Measurements from ENCODE around the gene ELP4. TPM values are rescaled to one million over a fixed set of nuclear protein-coding genes. Genes with fewer than 3 reads are reported as not detected.

Gene ELP4
- total and polyA plus RNA-seq, 2 donors (not counting 1 experiment from before 2014, with no cell fraction given) = 7.1 to 31.3 TPM

GRCh38 chr11:31706357-31706756 is 196.8 kb downstream of the ELP4 start:
- no peaks in the 10 kb centered on the region for H3K27me3 Mint-ChIP-seq
- Histone ChIP-seq H2AFZ (ENCODE audit: insufficient read depth, low read depth, low read length, poor library complexity, severe bottlenecking) (no peak overlapping the region), H3K27me3 (replicated peaks in 1 of 4; ENCODE audit: control extremely low read depth in 1 of 4, control insufficient read depth in 3 of 4, insufficient read depth in 4 of 4, low read length in 3 of 4) (no peaks in the 10 kb centered on the region), H3K4me3 (ENCODE audit: control extremely low read depth in 1 of 5, extremely low read depth in 1 of 5, insufficient read depth in 1 of 5, low read depth in 2 of 5, low read length in 4 of 5) (no peak overlapping the region), H3K36me3 (replicated peaks in 1 of 2; ENCODE audit: control extremely low read depth in 1 of 2, control insufficient read depth in 1 of 2, extremely low read depth in 1 of 2, insufficient read depth in 2 of 2, low read length in 1 of 2) (no peaks in the 10 kb centered on the region), H3K4me2 (replicated peaks; ENCODE audit: low read depth, low read length, poor library complexity, severe bottlenecking) (no peak overlapping the region), H3K79me2 (ENCODE audit: control insufficient read depth, insufficient read depth, low read length) (no peaks in the 10 kb centered on the region), H3K27ac (ENCODE audit: low read length in 2 of 2) (no peak overlapping the region), H3K9me3 (ENCODE audit: control extremely low read depth in 1 of 3, control insufficient read depth in 2 of 3, insufficient read depth in 1 of 3, low read length in 2 of 3) (no peaks in the 10 kb centered on the region), H3K9ac (ENCODE audit: low read length) (no peak overlapping the region), H3K4me1 (ENCODE audit: control insufficient read depth in 2 of 2, insufficient read depth in 2 of 2, low read length in 2 of 2) (no peaks in the 10 kb centered on the region), H4K20me1 (ENCODE audit: control insufficient read depth, insufficient read depth, low read length, poor library complexity, severe bottlenecking) (no peaks in the 10 kb centered on the region)
- H3K4me1 Mint-ChIP-seq = no peaks in the 10 kb centered on the region
- ATAC-seq (ENCODE audit: low read depth) (no peak), DNase-seq (no peak)
- no peak overlapping the region for H3K27ac Mint-ChIP-seq
- no peak overlapping the region for H3K4me3 Mint-ChIP-seq
- POLR2A ChIA-PET = no interaction called here
- CTCF ChIA-PET = no interaction called here
- H3K9me3 Mint-ChIP-seq (ENCODE audit: insufficient read depth) = no peaks in the 10 kb centered on the region
- TF ChIP-seq CTCF (IDR thresholded peaks at IDR 0.05) (no peak), EZH2 (IDR thresholded peaks at IDR 0.05; ENCODE audit: borderline replicate concordance, insufficient read depth, low read depth, low read length, poor library complexity, severe bottlenecking) (no peak)
- intact Hi-C loops (cut with micrococcal nuclease) = no loop called here
- WGBS (ENCODE audit: insufficient coverage) = no CpG with 5 or more reads among the region's 1 CpG

- WGBS (ENCODE audit: insufficient coverage) = no CpG with 5 or more reads among the region's 2 CpGs
- no peak overlapping the region for H2AFZ ChIP-seq (ENCODE audit: insufficient read depth, low read depth, low read length, poor library complexity, severe bottlenecking)
- no peaks in the 10 kb centered on the region for H3K79me2 ChIP-seq (ENCODE audit: control insufficient read depth, insufficient read depth, low read length)
- POLR2A ChIA-PET = no interaction called here
- no peak overlapping the region for H3K4me3 ChIP-seq (ENCODE audit: control extremely low read depth in 1 of 5, extremely low read depth in 1 of 5, insufficient read depth in 1 of 5, low read depth in 2 of 5, low read length in 4 of 5)
- no peaks in the 10 kb centered on the region for H4K20me1 ChIP-seq (ENCODE audit: control insufficient read depth, insufficient read depth, low read length, poor library complexity, severe bottlenecking)
- no peak overlapping the region for H3K27ac ChIP-seq (ENCODE audit: low read length in 2 of 2)
- intact Hi-C loops (cut with micrococcal nuclease) = no loop called here
- no peak for DNase-seq
- no peaks in the 10 kb centered on the region for H3K27me3 ChIP-seq (replicated peaks in 1 of 4; ENCODE audit: control extremely low read depth in 1 of 4, control insufficient read depth in 3 of 4, insufficient read depth in 4 of 4, low read length in 3 of 4)
- no peaks in the 10 kb centered on the region for H3K9me3 ChIP-seq (ENCODE audit: control extremely low read depth in 1 of 3, control insufficient read depth in 2 of 3, insufficient read depth in 1 of 3, low read length in 2 of 3)
- H3K4me2 ChIP-seq (replicated peaks; ENCODE audit: low read depth, low read length, poor library complexity, severe bottlenecking) = no peak overlapping the region
- no peak overlapping the region for H3K4me3 Mint-ChIP-seq
- no peak overlapping the region for H3K27ac Mint-ChIP-seq
- CTCF ChIA-PET = interaction anchor here (0.7 kb wide), 1 partner anchor 718 kb away, joined by 4 read pairs; no protein-coding TSS in a partner anchor
- no peaks in the 10 kb centered on the region for H3K4me1 ChIP-seq (ENCODE audit: control insufficient read depth in 2 of 2, insufficient read depth in 2 of 2, low read length in 2 of 2)
- no peaks in the 10 kb centered on the region for H3K27me3 Mint-ChIP-seq
- H3K4me1 Mint-ChIP-seq = no peaks in the 10 kb centered on the region
- no peaks in the 10 kb centered on the region for H3K9me3 Mint-ChIP-seq (ENCODE audit: insufficient read depth)
- TF ChIP-seq EZH2 (IDR thresholded peaks at IDR 0.05; ENCODE audit: borderline replicate concordance, insufficient read depth, low read depth, low read length, poor library complexity, severe bottlenecking) (no peak), CTCF (IDR thresholded peaks at IDR 0.05) (no peak)
- H3K9ac ChIP-seq (ENCODE audit: low read length) = no peak overlapping the region
- H3K36me3 ChIP-seq (replicated peaks in 1 of 2; ENCODE audit: control extremely low read depth in 1 of 2, control insufficient read depth in 1 of 2, extremely low read depth in 1 of 2, insufficient read depth in 2 of 2, low read length in 1 of 2) = no peaks in the 10 kb centered on the region
- ATAC-seq (ENCODE audit: low read depth) = no peak
These were observed 201.6 kb downstream of the ELP4 start for GRCh38 chr11:31711137-31711536.

All from B cell (primary cell).